HG03175 (cell line): ENCODE results near the gene DOCK2.
"Not testable (repeated sequence)": the region's sequence is repeated elsewhere in the genome, so short reads cannot be mapped to it uniquely, and the experiment has no call there.

Experiments used
- ATAC-seq: cut with Tn5 transposase; IDR thresholded peaks from one replicate; pipeline ENCODE4 v1.9.1; 2021; ENCODE audit warnings: mild to moderate bottlenecking, moderate library complexity; ENCODE audit not compliant: unreplicated experiment

DOCK2 gene

DNA sequence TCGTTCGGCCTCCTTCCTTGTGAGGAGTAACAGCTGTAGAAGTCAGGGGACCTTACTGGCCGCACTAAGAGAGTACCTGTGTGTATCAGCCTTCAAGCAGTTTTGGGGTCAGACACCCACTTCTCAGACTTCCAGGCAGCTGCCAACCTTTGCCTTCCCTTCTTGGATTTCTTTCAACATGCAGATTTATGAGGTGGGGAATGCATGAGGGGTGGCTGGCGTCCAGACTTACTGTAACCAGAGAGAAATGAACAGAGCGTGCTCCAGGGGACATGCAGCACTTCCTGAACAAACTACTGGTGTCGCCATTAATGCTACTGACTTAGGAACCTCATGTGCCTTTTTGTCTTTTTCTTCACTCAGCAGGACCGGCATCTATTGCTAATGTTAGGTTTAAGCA is 296.5 kb downstream of the DOCK2 start:
- no peak for ATAC-seq

DNA sequence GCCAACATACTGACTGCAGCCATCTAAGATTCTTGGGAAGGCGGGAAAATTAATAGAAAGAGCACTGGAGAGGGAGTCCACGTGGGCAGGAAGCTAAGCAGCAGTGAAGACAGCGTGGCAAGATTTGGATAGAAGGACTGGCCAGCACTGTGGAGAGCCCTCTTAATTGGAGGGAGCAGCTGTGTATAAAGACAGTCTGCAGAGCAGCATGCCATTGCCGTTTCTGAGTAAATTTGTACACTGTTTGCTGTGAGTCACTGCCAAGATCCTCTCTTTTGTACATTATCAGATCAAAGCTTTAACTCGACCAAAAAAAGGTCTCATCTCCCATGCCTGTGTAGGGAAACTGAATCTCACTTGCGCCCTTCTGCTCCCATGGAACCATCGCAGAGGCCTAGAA is 297.9 kb downstream of the DOCK2 start:
- no peak for ATAC-seq

DNA sequence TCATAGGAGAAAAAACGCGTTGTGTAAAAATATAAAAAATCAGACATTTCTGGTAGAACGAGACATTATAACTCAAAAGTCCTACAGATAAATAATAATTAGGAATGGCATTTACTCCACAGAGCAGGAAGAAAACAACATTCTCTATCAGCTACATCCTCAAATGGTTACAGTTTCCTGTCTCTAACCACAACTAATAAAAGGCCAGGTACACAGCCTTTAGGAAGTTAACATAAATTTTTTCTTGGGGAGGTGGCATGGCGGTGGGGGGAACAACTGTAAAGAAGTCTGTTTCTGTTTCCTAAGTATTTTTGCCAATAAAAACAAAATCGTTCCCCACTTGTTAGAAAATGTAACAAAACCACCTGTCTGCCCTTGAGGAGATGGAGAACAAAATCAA is 298.7 kb downstream of the DOCK2 start:
- ATAC-seq, result no peak

DNA sequence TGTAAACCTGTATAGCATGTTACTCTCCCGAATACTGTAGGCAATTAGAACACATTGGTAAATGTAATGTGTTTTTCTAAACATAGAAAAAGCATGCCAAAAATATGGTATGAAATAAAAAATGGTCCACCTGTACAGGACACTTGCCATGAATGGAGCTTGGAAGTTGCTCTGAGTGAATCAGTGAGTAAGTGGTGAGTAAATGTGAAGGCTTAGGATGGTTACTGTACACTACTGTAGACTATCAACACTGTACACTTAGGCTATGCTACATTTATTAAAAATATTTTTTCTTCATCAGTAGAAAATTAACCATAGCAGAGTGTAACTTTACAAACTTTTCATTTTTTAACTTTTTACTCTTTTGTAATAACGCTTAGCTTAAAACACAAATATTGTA is 301.4 kb downstream of the DOCK2 start:
- no peak for ATAC-seq

DNA sequence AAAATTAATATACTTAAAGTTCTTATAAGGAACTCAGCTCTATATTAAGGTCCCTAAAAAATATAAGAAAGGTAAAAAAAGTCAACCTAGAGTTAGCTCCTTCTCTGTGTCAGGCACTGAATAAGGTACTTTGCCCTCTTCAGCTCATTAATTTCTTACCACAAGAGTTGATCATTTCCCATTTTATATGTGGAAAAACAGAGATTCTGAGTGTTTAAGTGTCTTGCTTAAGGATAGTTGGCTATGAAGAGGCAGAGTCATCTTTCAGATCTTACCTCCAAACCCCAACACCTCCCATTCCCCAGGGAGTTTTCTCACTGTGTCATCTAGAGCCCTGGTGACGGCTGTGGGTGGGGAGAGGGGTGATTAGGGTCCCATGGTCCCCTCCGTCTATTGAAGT is 302.7 kb downstream of the DOCK2 start:
- ATAC-seq, result no peak

DNA sequence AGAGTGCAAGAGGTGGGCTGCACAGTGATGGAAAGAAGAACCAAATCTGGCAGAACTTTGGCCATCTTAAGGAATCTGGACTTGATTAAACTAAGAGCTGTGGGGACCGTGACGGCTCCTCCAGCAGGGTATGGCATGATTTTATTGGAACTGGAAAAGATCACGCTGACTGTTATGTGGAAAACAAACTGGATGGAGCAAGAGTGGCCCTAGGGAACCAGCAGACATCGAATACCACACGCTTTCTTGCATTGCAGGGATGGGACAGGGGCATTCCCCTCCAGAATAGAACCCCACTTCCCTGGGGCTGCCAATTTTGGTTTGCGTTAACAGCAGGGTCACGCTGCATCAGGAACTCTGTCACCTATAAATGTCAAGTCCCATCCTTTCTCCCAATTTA is 304.5 kb downstream of the DOCK2 start:
- no peak for ATAC-seq

DNA sequence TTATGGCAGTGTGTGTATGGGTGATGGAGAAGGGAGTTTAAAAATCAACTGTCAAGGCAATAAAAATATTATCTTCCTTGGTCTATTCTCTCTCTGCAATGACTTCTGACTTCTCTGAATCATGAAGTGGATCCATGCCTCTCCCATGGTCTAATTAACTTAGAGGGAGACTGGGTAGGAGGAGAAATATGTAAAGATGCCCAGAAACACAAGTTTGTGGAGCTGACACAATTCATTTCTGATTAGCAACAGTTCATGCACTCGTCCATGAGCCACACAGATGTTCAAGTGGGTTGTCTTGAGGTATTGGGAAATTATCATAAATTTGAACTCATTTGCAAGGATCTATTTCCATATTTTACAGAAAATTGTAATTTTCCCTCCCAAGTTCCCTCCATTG is 305.1 kb downstream of the DOCK2 start:
- no peak for ATAC-seq

DNA sequence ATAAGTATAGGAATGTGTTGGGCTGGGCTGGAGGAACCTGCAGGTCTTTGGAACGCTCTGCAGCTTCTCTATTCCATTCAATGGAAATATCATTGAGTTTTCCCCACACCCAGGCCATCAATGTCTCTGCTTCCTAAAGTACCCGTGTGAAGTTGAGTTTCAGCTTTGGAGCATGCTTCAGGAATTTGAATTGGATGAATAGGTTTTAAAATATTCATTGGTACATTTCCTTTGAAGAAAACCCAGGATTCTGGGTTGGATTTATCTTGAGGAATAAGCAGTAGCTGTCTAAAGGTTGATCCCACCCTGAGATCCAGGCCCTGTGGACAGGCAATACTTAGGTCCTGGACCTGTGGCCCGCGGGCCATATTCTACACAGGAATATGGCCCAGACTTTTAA is 306.0 kb downstream of the DOCK2 start:
- no peak for ATAC-seq

DNA sequence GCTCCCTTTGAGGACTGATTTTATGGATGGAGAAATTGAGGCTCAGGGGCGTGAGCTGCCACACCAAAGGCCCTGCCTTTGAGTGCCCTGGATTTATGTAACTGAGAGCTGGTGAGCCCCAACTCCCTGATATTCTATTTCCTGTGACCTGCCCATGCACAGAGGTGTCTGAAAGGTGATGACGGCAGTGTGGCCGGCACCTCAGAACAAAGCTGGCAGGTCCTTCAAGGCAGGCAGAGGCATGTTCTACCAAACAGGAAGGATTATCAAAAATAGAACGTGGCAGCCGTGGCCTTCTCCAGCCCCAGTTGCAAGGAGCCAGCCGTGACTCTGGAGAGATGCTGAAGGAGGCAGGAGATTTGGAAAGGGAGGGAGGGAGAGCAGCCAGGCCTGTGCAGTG is 307.0 kb downstream of the DOCK2 start:
- no peak for ATAC-seq

DNA sequence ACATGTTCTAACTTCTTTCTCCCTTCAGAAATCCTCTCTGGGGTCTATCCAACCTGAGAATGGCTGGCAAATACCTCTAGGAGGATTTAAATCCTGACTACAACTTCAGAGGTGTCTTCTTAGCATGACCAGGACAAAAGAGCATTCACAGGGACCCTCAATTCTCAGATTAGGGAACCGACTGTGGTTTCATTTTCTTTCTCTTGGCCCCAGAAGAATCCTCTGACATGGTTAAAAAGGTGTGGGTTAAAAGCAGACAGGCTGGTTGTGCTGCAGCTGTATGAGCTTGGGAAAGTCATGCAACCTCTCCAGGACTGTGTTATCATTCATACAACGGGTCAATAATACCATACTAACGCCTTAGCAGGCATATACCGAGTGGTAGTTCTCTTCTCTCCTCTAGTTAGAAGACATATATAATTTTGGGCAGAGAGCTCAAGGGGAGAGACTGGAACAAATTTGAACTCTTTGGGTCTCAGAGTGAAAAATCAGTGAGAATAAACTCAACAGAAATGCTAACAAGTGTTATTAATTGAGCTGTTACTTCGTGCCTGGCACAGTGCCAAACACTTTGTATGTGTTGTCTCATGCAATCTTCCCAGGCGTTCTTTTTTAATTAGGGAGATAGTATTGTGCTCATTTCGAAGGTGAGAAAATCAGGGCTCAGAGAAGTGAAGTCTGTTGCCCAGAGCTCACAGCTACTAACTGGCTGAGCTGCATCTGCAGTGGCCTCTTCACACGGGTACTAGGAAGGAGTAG is 308.0 kb downstream of the DOCK2 start:
- ATAC-seq, result no peak

DNA sequence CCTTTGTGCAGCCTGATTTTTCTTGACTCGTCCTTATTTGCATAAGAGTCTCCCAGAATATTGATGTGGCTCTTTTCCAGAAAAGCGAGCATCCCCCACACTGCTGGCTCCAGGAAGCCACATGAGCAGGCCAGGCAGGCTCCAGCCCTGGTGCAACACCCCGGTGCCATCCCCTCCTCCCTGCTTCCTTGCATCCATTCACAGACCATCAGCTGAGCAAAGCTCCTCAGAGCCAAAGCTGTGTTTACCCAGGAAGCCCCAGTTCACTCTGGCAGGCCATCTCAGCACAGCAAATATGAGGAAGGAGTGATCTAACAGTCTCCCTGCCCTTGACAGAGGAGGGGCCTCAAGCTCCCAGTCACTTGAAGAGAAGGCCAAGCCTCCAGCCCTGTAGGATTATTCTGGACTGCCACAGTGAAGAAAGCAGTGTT is 308.8 kb downstream of the DOCK2 start:
- ATAC-seq, result no peak

DNA sequence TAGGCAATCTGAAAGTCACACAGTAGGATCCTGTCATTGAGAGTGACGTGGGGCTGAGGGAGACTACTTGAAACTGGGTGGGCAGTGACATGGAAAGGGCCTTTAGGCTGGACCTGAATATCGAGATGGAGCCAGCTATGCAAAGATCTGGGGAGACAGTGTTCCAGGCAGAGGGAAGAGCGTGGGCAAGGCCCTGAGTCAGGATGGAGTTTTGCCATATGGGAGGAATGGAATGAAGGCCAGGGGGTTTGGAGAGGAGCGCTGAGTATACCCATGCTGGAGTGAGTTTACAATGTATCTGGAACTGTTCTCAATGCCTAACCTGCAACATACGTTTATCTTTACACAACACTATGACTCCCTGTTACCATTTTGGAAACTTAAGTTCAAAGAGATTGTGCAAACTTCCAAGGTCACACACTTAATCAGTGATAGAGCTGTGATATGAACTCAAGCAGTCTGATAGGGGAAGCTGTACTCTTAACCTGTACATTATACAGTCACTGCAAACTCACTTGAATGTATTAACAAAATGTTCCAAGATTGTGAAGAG is 309.7 kb downstream of the DOCK2 start:
- ATAC-seq, result no peak

DNA sequence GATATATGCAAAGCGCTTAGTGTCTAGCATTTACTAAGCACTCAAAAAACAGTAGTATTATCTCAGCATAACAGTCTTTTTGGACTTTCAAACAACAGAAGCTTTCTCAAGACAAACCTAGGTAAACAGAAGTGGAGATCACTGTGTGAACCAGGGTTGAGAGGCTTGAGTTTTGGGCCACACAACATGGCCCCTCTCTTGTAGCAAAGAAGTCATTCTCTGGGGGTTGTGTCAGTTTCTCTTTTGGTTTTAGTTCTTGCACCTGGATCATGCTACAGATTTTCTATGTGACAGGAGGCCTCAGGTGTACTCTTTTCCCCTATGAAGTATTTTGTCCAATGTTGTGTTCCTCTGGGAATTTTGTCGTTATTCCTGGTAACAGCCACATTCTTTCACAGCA is 313.3 kb downstream of the DOCK2 start:
- ATAC-seq, result no peak

DNA sequence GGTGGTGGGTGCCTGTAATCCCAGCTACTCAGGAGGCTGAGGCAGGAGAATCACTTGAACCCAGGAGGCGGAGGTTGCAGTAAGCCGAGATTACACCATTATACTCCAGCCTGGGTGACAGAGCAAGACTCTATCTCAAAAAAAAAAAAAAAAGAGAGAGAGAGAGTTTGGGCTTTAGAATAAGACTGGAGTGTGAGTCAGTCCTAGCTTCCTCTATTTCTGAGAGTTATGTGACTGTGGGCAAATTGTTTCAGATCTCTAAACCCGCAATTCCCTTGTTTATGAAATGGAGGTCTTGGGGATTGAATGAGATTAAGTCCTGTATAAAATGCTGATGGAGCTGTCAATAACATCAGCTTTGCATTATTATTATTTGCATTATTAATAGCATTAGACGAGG is 316.1 kb downstream of the DOCK2 start:
- not testable (repeated sequence) for ATAC-seq

DNA sequence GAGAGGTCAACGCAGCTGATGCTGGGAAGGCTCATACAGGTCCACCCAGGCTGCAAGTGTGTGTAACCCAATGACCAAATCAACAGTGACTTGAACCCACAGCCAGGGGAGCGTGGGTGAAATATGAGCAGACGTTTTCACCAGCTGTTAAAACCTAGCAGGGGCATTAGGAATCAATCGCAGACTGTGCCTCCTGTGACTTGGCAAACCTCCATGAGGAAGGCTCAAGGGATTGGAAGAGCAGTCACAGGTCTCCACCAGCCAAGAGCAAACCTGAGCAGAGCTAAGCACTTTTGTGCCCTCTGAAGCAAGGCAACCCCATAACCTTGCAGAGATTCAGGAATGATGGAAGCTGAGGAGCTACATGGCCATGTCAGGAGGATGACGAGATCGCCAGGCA is 317.7 kb downstream of the DOCK2 start:
- no peak for ATAC-seq

DNA sequence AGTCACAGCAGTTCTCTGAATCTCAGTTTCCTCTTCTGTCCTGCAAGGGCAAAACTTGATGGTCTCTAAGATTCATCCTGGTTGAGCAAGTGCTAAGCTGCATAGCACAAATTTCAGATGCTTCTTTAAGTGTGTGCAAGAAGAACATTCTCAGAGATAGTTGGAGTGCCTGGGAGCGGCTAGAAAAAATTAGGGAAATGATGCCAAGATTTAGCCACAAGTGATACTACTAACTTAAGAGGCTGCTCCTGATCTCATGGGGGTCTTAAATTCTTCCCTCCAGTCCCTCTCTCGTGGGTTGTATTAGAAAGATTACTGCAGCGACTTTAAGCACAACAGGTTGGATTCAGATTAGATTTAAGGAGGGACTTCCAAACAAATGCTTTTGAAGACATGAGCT is 319.1 kb downstream of the DOCK2 start:
- ATAC-seq, result no peak

DNA sequence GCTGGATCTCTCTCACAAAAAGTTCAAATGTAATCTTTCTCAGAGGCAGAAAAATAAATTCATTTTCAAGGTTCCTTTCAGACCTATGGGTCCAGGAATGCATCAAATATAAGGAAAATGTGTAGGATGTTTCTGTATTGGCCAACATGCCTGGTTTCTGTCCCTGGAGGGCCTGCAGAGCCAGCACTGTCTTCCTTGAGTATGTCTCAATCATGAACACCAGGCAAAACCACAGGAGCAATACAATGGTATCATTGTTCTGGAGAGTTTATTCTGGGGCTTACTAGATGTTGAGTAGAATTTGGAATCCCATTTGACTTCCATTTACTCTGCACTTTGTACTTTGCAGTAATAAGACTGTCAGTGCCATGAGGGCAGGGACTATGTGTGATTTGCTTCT is 319.7 kb downstream of the DOCK2 start:
- no peak for ATAC-seq

DNA sequence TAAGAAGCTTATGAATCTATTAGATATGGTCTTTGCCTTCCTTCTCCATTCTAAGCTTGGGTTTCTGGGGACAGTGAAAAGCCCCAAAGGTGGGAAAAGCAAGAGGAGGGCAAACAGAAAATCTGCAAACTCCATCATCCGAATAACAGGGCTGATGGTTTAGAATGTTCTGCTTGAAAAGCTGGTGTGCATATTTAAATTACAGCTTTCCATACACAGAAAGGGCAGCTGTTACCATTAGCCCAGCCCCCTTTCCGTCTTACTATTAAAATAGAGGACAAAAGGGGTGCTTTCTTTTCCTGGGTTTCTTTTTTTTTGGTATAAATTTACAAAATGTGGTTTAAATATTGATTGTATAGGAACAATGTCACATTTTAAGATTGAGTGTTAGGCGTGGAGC is 321.2 kb downstream of the DOCK2 start:
- ATAC-seq, result no peak

DNA sequence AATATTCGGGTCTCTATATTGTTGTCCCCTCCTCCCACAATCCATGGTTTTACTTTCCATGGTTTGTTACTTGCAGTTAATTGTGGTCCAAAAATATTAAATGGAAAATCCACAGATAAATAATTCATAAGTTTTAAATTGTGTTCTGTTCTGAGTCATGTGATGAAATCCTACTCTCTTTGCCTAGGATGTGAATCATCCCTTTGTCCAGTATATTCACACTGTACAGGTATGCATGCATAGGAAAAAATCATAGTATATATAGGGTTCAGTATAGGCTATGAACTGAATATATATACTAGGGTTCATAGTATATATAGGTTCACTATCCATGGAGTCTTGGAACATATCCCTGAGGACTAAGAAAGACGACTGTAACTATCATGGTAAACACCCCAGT is 323.6 kb downstream of the DOCK2 start:
- ATAC-seq, result no peak

DNA sequence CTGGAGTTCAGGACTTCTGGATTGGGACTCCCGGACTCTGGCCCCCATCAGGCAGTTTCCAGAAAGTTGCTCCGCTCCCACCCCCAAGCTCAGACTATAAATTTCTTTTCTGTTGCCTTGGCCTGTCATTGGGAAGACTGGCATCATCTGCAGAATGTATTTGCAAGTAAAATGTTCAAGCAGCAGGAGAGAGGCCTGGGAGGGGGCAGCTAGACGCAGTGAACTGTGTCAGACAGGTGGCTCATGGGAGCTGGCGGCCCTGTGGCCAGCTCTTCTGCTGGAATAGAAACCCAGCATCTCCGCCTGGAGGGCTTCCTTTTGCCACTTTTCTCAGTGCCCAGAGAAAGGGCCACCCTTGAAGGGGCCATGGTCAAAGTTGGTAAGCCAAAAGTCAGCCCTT is 327.2 kb downstream of the DOCK2 start:
- ATAC-seq, result no peak

DNA sequence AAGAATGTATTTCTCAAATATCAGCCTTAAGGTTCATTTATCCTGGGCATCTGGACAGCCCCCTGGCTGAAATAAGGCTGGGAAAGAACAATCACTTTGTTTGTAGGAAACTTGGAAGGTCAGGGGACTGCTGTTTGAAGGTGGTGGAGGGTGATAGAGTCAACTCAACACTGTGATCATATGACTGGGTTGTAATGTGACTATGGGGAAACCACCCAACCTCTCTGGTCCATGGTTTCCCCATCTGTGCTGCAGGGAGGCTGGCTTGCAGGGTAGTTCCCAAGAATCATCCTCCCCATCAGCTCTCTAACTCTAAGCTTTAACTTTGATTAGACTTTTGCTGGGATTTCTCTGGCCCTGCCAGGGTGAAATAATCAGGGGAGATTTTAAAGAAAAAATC is 333.3 kb downstream of the DOCK2 start:
- ATAC-seq, result no peak

DNA sequence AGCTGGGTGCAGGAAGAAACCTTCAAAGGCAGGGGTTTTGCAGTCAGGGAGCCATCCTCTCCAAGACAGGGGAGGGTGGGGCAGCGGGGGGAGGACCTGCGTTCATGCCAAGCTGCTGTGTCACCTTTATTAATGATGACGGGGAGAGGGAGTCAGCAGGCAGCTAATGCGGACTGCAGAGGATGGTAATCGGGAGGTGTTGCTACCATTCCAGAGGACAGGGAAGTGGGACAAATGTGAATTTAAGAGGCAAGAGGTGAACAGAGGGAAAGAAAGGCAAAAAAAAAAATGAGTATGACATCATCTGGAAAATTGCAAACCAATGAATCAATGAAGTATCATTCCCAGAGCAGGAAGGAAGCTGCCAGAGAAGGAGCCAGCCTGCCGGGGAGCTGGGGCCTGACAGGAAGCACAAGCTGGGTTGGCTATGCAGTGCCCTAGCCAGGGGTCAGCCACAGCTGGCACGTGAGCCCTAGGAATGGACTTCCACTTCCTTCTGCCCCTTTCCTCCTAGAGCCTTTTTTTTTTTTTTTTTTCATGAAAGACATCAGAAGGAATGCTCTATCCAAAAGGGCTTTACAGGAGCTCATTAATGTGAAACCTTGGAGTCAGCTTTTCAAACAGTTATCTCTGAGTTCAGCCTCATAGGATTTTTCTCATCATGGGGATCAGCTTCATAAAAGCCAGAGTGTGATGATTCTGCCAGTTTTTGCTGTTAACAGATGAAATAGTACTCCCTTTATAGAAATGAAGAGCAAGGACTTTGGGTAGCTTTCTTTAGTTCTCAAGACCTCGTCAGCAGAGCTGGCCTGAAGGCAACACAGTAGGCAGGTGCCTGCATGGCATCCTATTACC is 334.1 kb downstream of the DOCK2 start:
- no peak for ATAC-seq
